Activated naive CD4-positive, alpha-beta T cell treated with Interleukin-2 at 50 U/mL for 16 hours (primary cell): ENCODE data around the gene SMIM44.
"Not testable (repeated sequence)": the region's sequence is repeated elsewhere in the genome, so short reads cannot be mapped to it uniquely, and the experiment has no call there.

Experiments used
- DNase-seq: peaks from one replicate; pipeline ENCODE4 v3.0.0-alpha.2; 2020

SMIM44 gene

GRCh38 chr19:3483226-3483628 is at the start of gene SMIM44:
Gene SMIM44 (minus strand): TSS chr19:3483441. CDS start chr19:3483403, 38 bp downstream.
- DNase-seq: no peak

GRCh38 chr19:3533033-3533432 is 49.8 kb upstream of the SMIM44 start:
- DNase-seq: no peak

GRCh38 chr19:3532154-3532786 is 49.0 kb upstream of the SMIM44 start:
- DNase-seq: no peak

GRCh38 chr19:3531716-3532115 is 48.5 kb upstream of the SMIM44 start:
- DNase-seq: no peak

GRCh38 chr19:3530389-3530788 is 47.1 kb upstream of the SMIM44 start:
- DNase-seq: no peak

- DNase-seq: not testable (repeated sequence)
Observed at GRCh38 chr19:3529299-3529698, 46.1 kb upstream of the SMIM44 start.

GRCh38 chr19:3528539-3529211 is 45.4 kb upstream of the SMIM44 start:
- no peak for DNase-seq

- DNase-seq: no peak
Observed at GRCh38 chr19:3528080-3528479, 44.8 kb upstream of the SMIM44 start.

- DNase-seq: no peak
Observed at GRCh38 chr19:3527238-3527910, 44.1 kb upstream of the SMIM44 start.

GRCh38 chr19:3526507-3527237 is 43.4 kb upstream of the SMIM44 start:
- no peak for DNase-seq

GRCh38 chr19:3524904-3525451 is 41.7 kb upstream of the SMIM44 start:
- no peak for DNase-seq

- no peak for DNase-seq
Observed at GRCh38 chr19:3524078-3524842, 41.0 kb upstream of the SMIM44 start.

GRCh38 chr19:3523361-3524077 is 40.3 kb upstream of the SMIM44 start:
- no peak for DNase-seq

- DNase-seq: no peak
Observed at GRCh38 chr19:3522421-3523360, 39.5 kb upstream of the SMIM44 start.

GRCh38 chr19:3521104-3521445 is 37.8 kb upstream of the SMIM44 start:
- no peak for DNase-seq

- no peak for DNase-seq
Observed at GRCh38 chr19:3520166-3521103, 37.2 kb upstream of the SMIM44 start.

GRCh38 chr19:3519126-3519525 is 35.9 kb upstream of the SMIM44 start:
- no peak for DNase-seq

- DNase-seq: no peak
Observed at GRCh38 chr19:3518659-3519058, 35.4 kb upstream of the SMIM44 start.

GRCh38 chr19:3518255-3518654 is 35.0 kb upstream of the SMIM44 start:
- no peak for DNase-seq
